Measurements from ENCODE around the gene UBD. TPM values are rescaled to one million over a fixed set of nuclear protein-coding genes. Genes with fewer than 3 reads are reported as not detected.

UBD gene
- 4.9 and 8.2 TPM in 2 replicates for total RNA-seq (2022)
- percentile 33 among the genes with signal in this experiment for Bru-seq, nascent RNA
- BruChase-seq, experiment 1, labeled RNA remaining after a 2-hour chase, result percentile 56 among the genes with signal in this experiment
- percentile 70 among the genes with signal in this experiment for BruChase-seq, experiment 2, labeled RNA remaining after a 6-hour chase
- long read RNA-seq, transcript UBD-203 (2 exons, 1,087 nt), result major isoform, 5 of 6 reads
- long read RNA-seq, partial matches to known transcripts, result 0 of 6 reads
- long read RNA-seq, other reads (novel, unspliced or antisense), result 1 of 6 reads

- H3K27me3 ChIP-seq (replicated peaks; ENCODE audit: control insufficient read depth, insufficient read depth, low read length), result no peaks in the 10 kb centered on the region
- no TSS peak for BruUV-seq (replicated peaks)
- no peaks in the 10 kb centered on the region for H3K36me3 ChIP-seq (ENCODE audit: control insufficient read depth, insufficient read depth, low read length)
- H3K36me3 Mint-ChIP-seq (ENCODE audit: insufficient read depth, unreplicated experiment), result no peaks in the 10 kb centered on the region
- peak within 1 kb of the TSS; percentile 17 for H3K27ac Mint-ChIP-seq (ENCODE audit: unreplicated experiment)
- H3K4me3 ChIP-seq (ENCODE audit: low read depth, low read length), result no peak within 1 kb of the TSS
- peak within 1 kb of the TSS; percentile 38 for H3K4me3 Mint-ChIP-seq (ENCODE audit: unreplicated experiment)
- peak in 1 of 2 experiments; percentile 5 for DNase-seq
- H3K4me1 Mint-ChIP-seq (ENCODE audit: low read depth, unreplicated experiment), result peaks cover 21% of the 10 kb centered on the region
- H3K9me3 ChIP-seq, result no peaks in the 10 kb centered on the region
- ChIA-PET CTCF (interaction anchor here (1.0 kb wide), 1 partner anchor 94 kb away, joined by 3 read pairs; no protein-coding TSS in a partner anchor), POLR2A (interaction anchor here (0.5 kb wide), 1 partner anchor 1224 kb away, joined by 3 read pairs; no protein-coding TSS in a partner anchor)
- TF ChIP-seq, protein P1, sequence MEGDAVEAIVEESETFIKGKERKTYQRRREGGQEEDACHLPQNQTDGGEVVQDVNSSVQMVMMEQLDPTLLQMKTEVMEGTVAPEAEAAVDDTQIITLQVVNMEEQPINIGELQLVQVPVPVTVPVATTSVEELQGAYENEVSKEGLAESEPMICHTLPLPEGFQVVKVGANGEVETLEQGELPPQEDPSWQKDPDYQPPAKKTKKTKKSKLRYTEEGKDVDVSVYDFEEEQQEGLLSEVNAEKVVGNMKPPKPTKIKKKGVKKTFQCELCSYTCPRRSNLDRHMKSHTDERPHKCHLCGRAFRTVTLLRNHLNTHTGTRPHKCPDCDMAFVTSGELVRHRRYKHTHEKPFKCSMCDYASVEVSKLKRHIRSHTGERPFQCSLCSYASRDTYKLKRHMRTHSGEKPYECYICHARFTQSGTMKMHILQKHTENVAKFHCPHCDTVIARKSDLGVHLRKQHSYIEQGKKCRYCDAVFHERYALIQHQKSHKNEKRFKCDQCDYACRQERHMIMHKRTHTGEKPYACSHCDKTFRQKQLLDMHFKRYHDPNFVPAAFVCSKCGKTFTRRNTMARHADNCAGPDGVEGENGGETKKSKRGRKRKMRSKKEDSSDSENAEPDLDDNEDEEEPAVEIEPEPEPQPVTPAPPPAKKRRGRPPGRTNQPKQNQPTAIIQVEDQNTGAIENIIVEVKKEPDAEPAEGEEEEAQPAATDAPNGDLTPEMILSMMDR (IDR thresholded peaks at IDR 0.05; ENCODE audit: insufficient read depth in 1 of 2, low read depth in 1 of 2, low read length in 1 of 2, severe bottlenecking in 1 of 2, unreplicated experiment in 1 of 2), result no peak
- H3K27me3 Mint-ChIP-seq (ENCODE audit: insufficient read depth, unreplicated experiment), result no peaks in the 10 kb centered on the region
- H3K9me3 Mint-ChIP-seq (ENCODE audit: unreplicated experiment), result peaks cover 29% of the 10 kb centered on the region
- intact Hi-C loops (cut with micrococcal nuclease; ENCODE audit: unreplicated experiment), result no loop called here
- peaks cover 20% of the 10 kb centered on the region; the same call in 1 of the 2 replicates for H3K4me1 ChIP-seq
These were observed at the start of gene UBD for GRCh38 chr6:29559524-29560287. Gene UBD, minus strand, starts transcription at chr6:29559732. Its CDS starts 31 bp downstream, at chr6:29559701.

DNA sequence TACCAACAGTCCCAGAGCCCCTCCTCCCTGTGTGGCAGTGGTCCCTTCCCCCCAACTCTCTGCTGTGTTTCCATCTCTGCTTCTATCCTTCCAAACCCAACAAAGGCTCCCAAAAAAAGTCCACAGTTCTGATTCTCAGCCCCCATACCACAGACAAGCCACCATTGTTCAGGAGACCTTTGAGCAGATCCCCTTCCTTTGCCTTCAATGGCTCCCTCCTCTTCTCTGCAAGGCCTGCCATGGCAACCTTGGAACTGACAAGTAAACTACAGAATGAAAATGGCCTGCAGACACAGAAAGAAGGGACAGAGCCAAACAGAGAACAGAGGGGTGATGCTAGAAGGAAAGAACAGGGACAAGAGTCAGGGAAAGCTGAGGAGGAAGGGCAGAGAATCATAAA is 48.6 kb upstream of the UBD start:
- TF ChIP-seq, protein P1 (IDR thresholded peaks at IDR 0.05; ENCODE audit: insufficient read depth in 1 of 2, low read depth in 1 of 2, low read length in 1 of 2, severe bottlenecking in 1 of 2, unreplicated experiment in 1 of 2), result no peak
- Histone ChIP-seq H3K9me3 (no peaks in the 10 kb centered on the region), H3K4me3 (ENCODE audit: low read depth, low read length) (no peak overlapping the region), H3K36me3 (ENCODE audit: control insufficient read depth, insufficient read depth, low read length) (no peaks in the 10 kb centered on the region), H3K4me1 (no peaks in the 10 kb centered on the region), H3K27me3 (replicated peaks; ENCODE audit: control insufficient read depth, insufficient read depth, low read length) (no peaks in the 10 kb centered on the region; the same call in 1 of the 2 replicates)
- Mint-ChIP-seq H3K4me3 (ENCODE audit: unreplicated experiment) (no peak overlapping the region), H3K4me1 (ENCODE audit: low read depth, unreplicated experiment) (no peaks in the 10 kb centered on the region), H3K36me3 (ENCODE audit: insufficient read depth, unreplicated experiment) (no peaks in the 10 kb centered on the region), H3K27ac (ENCODE audit: unreplicated experiment) (no peak overlapping the region), H3K27me3 (ENCODE audit: insufficient read depth, unreplicated experiment) (peaks cover 10% of the 10 kb centered on the region), H3K9me3 (ENCODE audit: unreplicated experiment) (no peaks in the 10 kb centered on the region)
- ChIA-PET POLR2A (no interaction called here), CTCF (no interaction called here)
- no TSS peak for BruUV-seq (replicated peaks)
- intact Hi-C loops (cut with micrococcal nuclease; ENCODE audit: unreplicated experiment), result no loop called here
- DNase-seq, result no peak

DNA sequence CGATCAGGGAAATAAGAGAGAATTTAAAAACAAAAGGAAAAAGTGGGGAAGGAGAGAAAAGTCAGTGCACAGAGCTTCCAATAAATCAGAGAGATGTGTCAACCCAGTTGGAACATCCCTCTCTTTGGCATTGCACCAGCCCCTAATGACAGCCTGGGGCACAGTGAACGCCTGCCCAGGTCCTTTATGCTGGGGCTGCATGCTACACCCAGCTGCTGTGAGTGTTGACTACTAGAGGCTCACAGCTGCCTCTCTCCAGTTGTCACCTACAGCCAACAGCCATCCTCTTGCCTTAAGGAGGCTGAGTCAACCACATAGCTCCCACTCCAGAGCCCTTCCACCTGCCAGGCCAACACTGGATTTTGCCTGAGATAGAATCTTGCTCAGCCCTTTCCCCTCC is 44.4 kb upstream of the UBD start:
- no peak overlapping the region for H3K4me3 Mint-ChIP-seq (ENCODE audit: unreplicated experiment)
- no peak for DNase-seq
- H3K9me3 ChIP-seq, result no peaks in the 10 kb centered on the region
- no peaks in the 10 kb centered on the region for H3K4me1 ChIP-seq
- H3K9me3 Mint-ChIP-seq (ENCODE audit: unreplicated experiment), result no peaks in the 10 kb centered on the region
- no peak overlapping the region for H3K4me3 ChIP-seq (ENCODE audit: low read depth, low read length)
- TF ChIP-seq, protein P1 (IDR thresholded peaks at IDR 0.05; ENCODE audit: insufficient read depth in 1 of 2, low read depth in 1 of 2, low read length in 1 of 2, severe bottlenecking in 1 of 2, unreplicated experiment in 1 of 2), result no peak
- intact Hi-C loops (cut with micrococcal nuclease; ENCODE audit: unreplicated experiment), result no loop called here
- H3K27me3 ChIP-seq (replicated peaks; ENCODE audit: control insufficient read depth, insufficient read depth, low read length), result no peaks in the 10 kb centered on the region
- BruUV-seq (replicated peaks), result no TSS peak
- CTCF ChIA-PET, result no interaction called here
- H3K27ac Mint-ChIP-seq (ENCODE audit: unreplicated experiment), result no peak overlapping the region
- no peaks in the 10 kb centered on the region for H3K36me3 ChIP-seq (ENCODE audit: control insufficient read depth, insufficient read depth, low read length)
- POLR2A ChIA-PET, result no interaction called here
- no peaks in the 10 kb centered on the region for H3K36me3 Mint-ChIP-seq (ENCODE audit: insufficient read depth, unreplicated experiment)
- H3K4me1 Mint-ChIP-seq (ENCODE audit: low read depth, unreplicated experiment), result no peaks in the 10 kb centered on the region
- peaks cover 12% of the 10 kb centered on the region for H3K27me3 Mint-ChIP-seq (ENCODE audit: insufficient read depth, unreplicated experiment)
